AML-193 (cell line): ENCODE results near the gene ASRGL1.
"Not testable (repeated sequence)": the region's sequence is repeated elsewhere in the genome, so short reads cannot be mapped to it uniquely, and the experiment has no call there.

Source experiments
- DNase-seq, 2 experiments: peaks; one replicate each; lab custom pipeline; 2025; lab: John Stamatoyannopoulos, UW

ASRGL1 gene

GRCh38 chr11:62337303-62338181, at the start of gene ASRGL1:
Gene ASRGL1 (plus strand): TSS chr11:62337448. CDS start chr11:62337978, 530 bp downstream.
- DNase-seq = no peak

- DNase-seq = no peak
Observed at GRCh38 chr11:62295504-62295903, 41.7 kb upstream of the ASRGL1 start.

GRCh38 chr11:62298975-62299374, 38.3 kb upstream of the ASRGL1 start, which contains the start of gene SCGB1D4:
Gene SCGB1D4 (minus strand): TSS chr11:62299075. CDS start chr11:62299010, 65 bp downstream.
- no peak for DNase-seq

GRCh38 chr11:62306227-62306626, 31.0 kb upstream of the ASRGL1 start:
- DNase-seq = no peak

DNA sequence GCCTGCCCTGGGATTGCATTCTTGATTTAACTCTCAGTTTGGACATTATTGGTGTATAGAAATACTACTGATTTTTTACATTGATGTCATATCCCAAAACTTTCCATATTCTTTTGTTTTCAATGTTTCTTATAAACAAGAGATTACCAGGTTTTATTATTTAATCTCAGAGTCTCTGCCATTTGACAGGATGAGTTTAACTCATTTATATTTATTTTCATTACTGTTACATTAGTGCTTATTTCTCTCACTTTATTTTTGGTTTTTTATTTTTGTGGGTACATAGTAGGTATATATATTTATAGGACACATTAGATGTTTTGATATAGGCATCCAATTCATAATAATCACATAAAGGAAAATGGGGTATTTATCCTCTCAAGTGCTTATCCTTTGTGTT, 29.3 kb upstream of the ASRGL1 start:
- no peak for DNase-seq

- DNase-seq = no peak
Observed at GRCh38 chr11:62309991-62310390, 27.3 kb upstream of the ASRGL1 start.

GRCh38 chr11:62315431-62315830, 21.8 kb upstream of the ASRGL1 start:
- DNase-seq = peak; percentile 52 to 64

DNA sequence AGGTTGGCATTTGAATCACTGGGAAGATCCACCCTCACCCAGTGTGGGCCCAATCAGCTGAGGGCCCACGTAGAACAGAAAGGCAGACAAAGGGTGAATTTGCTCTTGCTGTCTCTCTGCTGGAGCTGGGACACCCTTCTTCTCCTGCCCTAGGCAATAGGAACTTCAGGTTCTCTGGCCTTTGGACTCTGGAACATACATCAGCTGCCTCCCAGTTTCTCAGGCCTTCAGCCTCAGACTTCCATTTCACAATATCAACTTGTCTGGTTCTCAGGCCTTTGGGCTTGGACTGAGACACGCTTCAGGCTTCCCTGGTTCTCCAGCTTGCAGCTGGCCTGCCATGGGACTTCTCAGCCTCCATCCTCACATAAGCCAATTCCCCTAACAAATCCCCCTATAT, 14.7 kb upstream of the ASRGL1 start:
- DNase-seq = no peak

- DNase-seq = peak; percentile 79 to 82
Observed at GRCh38 chr11:62324731-62325556, 12.3 kb upstream of the ASRGL1 start.

DNA sequence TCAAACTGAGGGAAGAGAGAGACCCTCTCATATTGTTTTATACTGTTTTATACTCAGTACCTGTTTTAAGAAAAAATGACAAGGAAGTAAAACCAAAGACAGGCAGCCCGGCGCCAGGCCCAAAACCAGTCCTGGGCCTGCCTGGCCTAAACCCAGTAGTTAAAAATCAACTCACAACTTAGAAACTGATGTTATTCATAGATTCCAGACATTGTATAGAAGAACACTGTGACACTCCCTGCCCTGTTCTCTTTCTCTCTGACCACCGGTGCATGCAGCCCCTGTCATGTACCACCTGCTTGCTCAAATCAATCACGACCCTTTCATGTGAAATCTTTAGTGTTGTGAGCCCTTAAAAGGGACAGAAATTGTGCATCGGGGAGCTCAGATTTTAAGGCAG, 11.5 kb upstream of the ASRGL1 start:
- not testable (repeated sequence) for DNase-seq

GRCh38 chr11:62326719-62327118, 10.5 kb upstream of the ASRGL1 start:
- DNase-seq = not testable (repeated sequence)

- DNase-seq = not testable (repeated sequence)
Observed at GRCh38 chr11:62327541-62327940, 9.7 kb upstream of the ASRGL1 start.

GRCh38 chr11:62331264-62331663, 6.0 kb upstream of the ASRGL1 start:
- DNase-seq = not testable (repeated sequence)

GRCh38 chr11:62333768-62334167, 3.5 kb upstream of the ASRGL1 start:
- DNase-seq = peak; percentile 49 to 51

- DNase-seq = not testable (repeated sequence)
Observed at GRCh38 chr11:62336949-62337302, 322 bp upstream of the ASRGL1 start.

DNA sequence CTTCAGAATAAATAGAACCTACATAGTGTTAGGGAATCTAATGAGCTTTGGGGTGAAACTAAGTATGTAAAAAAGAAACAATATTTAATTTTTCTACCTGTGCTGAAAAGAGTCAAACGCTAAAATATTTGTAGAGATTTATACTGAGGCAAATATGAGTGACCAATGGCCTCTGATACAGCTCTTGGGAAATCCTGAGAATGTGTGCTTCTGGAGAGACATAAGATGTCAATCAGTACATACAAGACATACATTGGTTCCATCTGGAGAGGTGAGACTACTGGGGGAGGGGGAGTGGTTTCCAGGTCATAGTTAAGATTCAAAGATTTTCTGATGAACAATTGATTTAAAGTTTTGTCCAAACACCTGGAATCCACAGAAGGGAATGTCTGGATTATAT, 970 bp downstream of the ASRGL1 start:
- DNase-seq = no peak

- DNase-seq = peak; percentile 52 to 58
Observed at GRCh38 chr11:62340269-62340901, 3.1 kb downstream of the ASRGL1 start.

- DNase-seq = no peak
Observed at GRCh38 chr11:62341588-62341987, 4.3 kb downstream of the ASRGL1 start.

- DNase-seq = peak; percentile 38 to 48
Observed at GRCh38 chr11:62343646-62344190, 6.5 kb downstream of the ASRGL1 start.

GRCh38 chr11:62344210-62344609, 7.0 kb downstream of the ASRGL1 start:
- DNase-seq = peak; percentile 90 to 93

- no peak for DNase-seq
Observed at GRCh38 chr11:62345861-62346260, 8.6 kb downstream of the ASRGL1 start.
